Left renal pelvis (tissue), 4 donors: ENCODE measurements around the gene AKR1C8. TPM values are rescaled to one million over a fixed set of nuclear protein-coding genes. Genes with fewer than 3 reads are reported as not detected.
"Not testable (repeated sequence)": the region's sequence is repeated elsewhere in the genome, so short reads cannot be mapped to it uniquely, and the experiment has no call there.

Experiments
- DNase-seq, 4 donors: peaks; one replicate each; pipeline ENCODE4 v3.0.0-alpha.2; 2013; ENCODE audit warnings: low read depth in 4 of 4, low spot score in 3 of 4
- polyA plus RNA-seq, 4 donors: library from polyadenylated mRNA; unstranded; fragments of 120-200 nt; gene quantifications; one replicate each; pipeline ENCODE4 v1.2.1, GENCODE V29; 2013; ENCODE audit not compliant: insufficient read length in 4 of 4

Gene AKR1C8
- under 1 TPM in 3 of 4 donors, not detected in 1; 0.11 to 0.58 (median 0.20) TPM for polyA plus RNA-seq

DNA sequence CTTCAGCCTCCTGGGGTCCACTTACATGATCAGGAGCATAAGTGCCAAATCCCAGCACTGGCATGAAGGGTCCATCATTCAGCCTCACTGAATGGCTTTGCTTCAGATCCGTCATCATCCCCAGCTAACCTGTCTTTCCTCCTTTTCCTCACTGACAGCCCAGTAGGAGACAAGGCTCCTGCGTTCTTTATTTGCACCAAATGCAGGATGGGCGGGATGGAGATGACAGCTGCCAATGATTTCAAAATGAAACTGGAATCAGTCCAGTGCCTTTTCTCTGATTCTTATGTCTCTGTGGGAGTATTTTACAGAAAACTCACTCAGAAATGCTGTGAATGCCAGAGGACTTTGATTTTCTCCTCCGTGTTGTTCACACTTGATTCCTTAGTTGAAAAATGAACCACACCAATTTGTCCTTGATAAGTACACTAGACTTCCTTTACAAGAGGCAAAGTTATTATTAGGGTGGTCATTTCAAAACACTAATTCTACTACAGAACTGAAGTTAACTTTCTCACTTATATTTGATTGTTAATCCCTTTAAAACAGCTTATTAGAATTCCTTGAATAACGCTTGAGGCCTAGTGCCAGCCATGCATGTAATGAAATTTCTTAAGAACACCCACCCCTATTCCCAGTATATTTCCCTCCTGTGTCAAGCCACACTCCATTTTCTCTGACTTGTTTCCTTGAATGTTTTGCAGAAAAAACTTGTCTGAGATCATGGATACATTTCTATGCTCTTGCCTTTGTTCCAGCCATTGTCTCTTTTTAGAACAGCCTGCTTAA is at the start of gene AKR1C8:
AKR1C8 (minus strand) TSS at position 164 of the 789 bp plus-strand sequence; CDS start at position 118, 46 bp downstream.
- DNase-seq: no peak

DNA sequence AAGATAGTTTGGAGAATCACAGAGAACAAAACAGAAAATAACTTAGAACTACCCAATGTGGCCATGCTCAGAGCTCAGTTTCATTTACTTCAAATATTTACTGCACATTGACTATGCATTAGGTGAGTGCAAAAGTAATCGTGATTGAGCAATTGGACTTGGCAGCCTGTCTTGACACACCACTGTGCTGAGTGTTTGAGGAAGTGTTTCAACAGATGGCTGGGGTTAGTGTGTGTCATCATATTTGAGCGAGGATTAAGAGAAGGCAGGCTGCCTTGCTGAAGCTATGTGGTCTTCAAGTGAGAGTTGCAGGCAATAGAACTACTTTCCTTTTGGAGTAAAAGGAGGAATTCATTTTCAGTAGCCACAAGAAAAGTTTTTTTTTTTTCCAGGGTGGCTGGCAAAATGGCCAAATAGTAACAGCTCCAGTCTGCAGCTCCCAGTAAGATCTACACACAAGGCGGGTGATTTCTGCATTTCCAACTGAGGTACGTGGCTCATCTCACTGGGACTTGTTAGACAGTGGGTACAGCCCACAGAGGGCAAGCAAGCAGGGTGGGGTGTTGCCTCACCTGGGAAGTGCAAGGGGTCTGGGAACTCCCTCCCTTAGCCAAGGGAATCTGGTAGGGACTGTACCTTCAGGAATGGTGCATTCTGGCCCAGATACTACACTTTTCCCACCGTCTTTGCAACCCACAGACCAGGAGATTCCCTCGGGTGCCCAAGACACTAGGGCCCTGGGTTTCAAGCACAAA is 49.3 kb upstream of the AKR1C8 start:
- no peak for DNase-seq

DNA sequence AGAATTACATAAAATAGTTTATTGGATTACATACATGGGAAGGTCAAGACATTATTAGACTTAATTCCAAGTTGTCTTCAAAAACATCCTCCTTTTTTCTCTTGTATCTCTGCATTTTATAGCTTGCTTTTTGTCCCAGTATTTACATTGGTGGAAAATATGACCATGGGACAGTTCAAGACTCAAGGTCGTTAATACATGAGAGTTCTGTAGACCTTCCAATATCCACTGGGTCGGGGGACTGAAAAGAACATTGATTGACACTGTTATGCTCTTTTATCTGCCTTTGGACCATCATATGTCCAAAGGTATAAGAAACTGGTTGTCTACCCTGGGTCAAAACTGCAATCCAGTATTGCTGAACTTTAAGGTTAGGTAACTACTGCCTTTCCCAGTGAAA is 48.4 kb upstream of the AKR1C8 start:
- DNase-seq: no peak

DNA sequence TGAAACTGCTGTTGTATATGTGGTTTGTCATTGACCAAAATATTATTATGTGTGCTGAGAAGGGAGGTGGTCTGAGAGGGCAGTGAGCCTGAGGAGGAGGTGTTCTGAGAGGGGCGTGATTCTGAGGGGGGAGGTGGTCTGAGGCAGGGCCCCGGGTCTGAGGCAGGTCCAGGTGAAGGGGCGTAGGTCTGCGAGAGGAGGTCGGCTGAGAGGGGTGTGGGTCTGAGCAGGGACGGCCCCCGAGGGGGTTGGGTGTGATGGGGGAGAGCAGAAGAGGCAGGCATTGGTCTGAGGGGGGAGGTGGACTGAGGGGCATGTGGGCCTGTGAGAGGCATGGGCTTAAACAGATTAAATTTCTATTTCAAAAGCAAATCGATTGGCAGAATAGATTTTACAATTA is 44.1 kb upstream of the AKR1C8 start:
- DNase-seq: no peak

DNA sequence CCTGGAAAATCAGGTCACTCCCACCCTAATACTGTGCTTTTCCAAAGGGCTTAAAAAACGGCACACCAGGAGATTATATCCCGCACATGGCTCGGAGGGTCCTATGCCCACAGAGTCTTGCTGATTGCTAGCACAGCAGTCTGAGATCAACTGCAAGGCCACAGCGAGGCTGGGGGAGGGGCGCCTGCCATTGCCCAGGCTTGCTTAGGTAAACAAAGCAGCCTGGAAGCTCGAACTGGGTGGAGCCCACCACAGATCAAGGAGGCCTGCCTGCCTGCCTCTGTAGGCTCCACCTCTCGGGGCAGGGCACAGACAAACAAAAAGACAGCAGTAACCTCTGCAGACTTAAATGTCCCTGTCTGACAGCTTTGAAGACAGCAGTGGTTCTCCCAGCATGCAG is 38.0 kb upstream of the AKR1C8 start:
- DNase-seq: not testable (repeated sequence)

DNA sequence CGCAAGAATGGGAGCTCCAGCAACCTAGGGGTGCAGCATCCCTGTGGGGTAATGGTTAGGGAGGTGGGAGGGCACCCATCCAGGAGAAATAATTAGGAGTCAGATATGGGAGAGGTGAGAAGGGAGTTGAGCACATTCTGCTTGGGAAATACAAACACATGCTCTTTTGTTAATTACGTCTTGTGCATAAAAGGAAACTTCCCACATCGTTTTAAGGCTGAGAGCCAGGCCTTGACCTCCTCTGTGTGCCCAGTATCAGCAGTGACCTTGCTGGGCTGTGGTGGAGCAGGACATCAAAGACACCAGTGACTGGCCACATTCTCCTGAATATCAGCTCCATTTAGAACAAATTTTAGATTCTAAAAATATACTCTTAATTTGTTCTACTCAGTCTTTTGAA is 34.3 kb upstream of the AKR1C8 start:
- DNase-seq: no peak

DNA sequence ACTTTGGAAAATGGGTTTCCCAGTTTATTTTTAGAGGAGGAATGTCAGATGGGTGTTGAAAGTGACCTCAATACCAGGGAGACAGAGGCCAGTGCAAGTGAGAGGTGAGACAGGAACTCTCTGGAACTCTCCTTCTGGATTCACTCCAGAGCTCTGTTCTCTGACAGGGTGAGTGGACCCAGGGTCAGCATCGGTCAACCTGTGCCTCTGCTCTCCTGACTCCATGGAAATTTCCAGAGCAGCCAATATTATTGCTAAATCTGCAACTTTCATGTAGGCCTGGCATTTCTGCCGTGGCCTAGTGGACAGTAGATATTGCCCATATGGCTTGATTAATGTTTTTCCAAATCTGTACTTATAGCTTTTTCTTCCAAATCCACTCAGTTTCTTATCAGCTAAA is 31.9 kb upstream of the AKR1C8 start:
- DNase-seq: no peak

DNA sequence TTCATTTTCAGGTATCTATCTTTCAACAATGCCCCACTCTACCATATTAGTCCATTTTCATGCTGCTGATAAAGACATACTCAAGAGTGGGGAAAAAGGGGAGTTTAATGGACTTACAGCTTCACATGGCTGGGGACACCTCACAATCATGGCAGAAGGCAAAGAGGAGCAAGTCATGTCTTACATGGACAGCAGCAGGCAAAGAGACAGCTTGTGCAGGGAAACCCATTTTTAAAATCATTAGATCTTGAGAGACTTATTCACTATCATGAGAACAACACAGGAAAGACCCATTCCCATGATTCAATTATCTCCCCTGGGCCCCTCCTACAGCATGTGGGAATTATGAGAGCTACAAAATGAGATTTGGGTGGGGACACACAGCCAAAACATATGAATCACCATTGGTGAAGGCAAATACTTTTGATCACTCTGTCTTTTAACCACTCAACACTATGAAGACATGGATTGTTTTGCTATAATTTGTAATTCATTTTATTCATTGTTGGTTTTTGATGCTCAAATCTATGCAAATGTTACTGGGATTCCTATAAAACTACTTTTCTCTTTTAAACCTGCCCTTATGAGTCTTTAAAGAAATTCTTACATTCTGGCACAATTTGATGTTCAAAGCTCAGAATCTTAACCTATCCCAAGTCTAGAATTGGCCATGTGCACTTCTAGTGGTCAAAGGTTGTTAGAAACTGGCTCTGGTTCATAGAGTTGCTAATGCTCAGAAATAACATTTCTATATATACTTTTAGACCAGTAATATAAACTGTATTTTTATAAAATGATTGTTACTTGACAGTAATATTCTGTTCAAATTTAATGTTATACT is 27.0 kb upstream of the AKR1C8 start:
- no peak for DNase-seq

DNA sequence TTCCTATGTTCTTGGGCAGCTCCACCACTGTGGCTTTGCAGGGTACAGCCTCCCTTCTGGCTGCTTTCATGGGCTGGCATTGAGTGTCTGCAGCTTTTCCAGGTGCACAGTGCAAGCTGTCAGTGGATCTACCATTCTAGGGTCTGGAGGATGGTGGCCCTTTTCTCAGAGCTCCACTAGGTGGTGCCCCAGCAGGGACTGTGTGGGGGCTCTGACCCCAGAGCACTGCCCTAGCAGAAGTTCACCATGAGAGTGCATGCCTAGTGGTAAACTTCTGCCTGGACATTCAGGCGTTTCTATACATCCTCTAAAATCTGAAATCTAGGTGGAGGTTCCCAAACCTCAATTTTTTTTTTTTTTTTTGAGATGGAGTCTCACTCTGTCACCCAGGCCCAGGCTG is 25.3 kb upstream of the AKR1C8 start:
- not testable (repeated sequence) for DNase-seq

DNA sequence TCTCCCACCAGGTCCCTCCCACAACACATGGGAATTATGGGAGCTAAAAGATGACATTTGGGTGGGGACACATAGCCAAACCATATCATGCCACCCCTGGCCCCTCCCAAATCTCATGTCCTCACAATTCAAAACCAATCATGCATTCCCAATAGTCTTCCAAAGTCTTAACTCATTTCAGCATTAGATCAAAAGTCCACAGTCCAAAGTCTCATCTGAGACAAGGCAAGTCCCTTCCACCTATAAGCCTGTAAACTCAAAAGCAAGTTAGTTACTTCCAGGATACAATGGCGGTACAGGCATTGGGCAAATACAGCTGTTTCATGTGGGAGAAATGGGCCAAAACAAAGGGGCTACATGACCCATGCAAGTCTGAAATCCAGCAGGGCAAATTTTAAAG is 24.8 kb upstream of the AKR1C8 start:
- not testable (repeated sequence) for DNase-seq

DNA sequence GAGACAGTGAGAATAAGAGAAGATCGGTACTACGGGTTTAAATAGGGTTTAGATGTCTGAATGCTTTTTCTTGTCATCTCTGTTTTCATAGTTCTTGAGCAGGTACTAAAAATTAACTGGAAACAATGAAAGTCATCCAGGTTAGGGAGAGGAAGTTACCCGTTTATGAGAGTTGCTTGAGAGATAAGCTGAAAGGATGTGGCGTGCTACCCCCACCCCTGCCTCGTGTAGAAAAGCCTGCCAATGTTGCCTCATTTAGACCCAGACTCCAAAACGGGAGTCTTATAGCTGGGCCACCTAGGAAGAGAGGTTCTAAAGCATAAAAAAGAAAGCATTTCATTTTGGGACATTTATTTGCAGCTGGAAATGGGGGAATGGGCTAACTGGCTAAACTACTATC is 21.8 kb upstream of the AKR1C8 start:
- DNase-seq: no peak

DNA sequence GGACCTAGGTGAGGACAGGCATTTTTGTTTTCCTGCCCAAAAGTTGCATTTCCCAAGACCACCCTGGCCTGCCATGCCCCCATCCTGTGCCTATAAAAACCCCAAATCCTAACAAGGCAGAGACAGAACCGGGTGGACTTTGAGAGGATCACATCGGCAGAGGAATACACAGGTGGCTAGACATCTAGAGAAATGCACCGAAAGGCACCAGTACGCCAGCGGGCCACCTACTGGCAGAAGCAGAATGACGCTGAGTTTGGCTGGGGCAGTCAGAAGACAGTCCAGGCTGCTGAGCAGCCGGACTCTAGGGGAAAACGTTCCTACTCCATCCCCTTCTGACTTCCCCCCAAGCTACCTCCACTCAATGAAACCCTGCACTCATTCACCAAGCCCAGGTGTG is 14.4 kb upstream of the AKR1C8 start:
- DNase-seq: no peak

DNA sequence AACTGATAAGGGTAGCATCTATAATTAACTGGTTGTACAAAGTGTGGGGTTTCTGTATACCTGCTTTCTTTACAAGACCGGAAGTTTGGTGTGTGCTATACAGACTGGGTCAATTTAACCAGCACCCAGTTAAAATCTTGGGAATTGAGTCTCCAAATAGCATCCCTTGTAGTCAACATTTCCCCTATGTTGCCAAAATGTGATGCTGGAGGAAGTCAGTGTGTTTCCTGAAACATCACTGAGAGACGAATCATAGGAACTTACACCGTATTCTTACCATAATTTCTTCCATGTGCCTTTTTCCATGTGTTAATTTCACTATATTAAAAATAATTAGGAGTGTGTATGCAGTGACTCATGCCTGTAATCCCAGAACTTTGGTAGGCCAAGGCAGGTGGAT is 13.4 kb upstream of the AKR1C8 start:
- DNase-seq: no peak

DNA sequence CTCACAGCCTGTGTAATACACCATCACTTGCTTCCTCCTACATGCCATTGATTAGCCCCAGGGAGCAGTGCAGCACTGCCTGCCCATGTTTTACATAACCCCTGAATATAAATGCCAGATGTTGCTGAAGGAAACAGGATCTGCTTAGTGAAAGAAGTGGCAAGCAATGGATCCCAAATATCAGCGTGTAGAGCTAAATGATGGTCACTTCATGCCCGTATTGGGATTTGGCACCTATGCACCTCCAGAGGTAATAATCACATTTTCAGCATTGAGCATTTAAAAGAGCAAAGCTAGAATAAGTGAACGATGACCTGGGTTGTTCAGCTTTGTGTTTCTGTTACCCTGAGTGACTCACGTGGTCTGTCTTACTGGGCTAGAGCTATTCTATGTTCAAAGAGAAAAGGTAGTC is 11.8 kb upstream of the AKR1C8 start, which contains the start of gene AKR1C4:
AKR1C4 (plus strand) TSS at position 136 of the 412 bp plus-strand sequence; CDS start at position 167, 31 bp downstream.
- DNase-seq: no peak

DNA sequence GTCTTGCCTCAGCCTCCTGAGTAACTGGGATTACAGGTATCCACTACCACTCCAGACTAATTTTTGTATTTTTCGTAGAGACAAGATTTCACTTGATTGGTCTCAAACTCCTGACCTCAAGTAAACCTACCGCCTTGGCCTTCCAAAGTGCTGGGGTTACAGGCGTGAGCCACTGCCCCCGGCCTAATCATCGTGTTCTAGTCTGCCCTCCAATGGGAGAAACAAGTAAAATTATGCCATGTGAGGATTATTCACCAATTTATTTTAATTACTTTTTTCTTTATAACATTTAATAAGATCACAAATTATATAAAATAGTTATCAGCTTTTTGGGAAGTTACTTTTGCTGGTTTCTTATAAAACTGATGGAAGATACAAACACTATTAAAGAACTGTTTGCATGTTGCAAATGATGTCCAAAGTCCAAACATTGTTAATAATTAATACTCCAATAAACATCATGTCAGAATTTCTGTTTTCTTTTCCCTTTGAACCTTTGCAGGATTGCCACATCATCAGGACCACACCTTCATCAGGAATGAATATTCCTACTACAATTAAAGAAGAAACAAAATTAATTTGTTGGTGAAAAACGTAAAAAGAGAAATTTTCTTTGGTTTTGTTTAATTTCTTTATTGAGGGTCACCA is 10.9 kb upstream of the AKR1C8 start:
- no peak for DNase-seq

DNA sequence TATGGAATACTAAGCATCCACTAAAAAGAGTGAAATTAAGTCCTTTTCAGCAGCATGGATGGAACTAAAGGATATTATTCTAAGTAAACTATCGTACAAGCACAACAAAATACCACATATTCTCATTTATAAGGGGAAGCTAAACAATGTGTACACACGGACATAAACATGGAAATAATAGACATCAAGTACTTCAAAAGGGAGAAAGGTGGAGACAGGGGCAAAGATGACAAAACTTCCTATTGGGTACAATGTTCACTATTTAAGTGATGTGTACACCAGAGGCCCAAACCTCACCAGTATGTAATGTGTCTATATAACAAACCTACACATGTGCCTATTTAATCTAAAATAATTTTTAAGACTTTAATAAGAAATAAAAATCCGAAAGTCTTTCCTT is 9.5 kb upstream of the AKR1C8 start:
- no peak for DNase-seq

DNA sequence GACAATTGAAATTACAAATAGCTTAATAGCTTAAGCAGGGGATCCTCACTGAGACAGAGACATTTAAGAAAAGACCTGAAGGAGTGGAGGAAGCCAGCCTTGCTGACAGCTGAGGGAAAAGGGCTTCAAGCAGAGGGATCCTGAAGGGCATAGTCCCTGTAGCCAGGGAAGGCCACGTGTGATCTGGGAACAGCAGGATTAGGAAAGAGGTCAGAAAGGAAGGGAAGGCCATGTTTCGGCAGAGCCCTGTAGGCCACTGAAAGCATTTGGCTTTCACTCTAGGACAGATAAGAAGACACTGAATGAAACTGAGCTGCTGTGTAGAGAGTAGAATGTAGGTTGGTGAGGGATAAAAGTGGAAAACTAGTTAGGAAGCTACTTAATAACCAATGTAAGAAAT is 3.4 kb upstream of the AKR1C8 start:
- no peak for DNase-seq

DNA sequence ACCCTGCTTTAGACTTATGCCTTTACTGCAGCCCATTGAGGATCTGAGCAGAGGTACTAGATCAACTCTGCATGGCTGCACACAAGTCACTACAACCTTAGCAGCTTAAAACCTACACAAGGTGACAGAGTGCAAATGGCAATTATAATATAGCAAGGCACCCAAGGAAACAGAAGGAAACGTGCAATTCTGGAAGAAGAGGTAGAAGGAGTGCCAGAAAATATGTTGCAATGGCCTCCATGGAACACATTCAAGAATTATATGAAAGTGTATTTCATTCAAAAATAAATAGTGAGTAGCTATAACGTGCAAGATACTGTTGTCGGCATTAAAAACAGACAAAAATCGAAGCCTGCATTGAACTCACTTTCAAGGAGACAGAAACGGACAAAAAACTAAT is 2.9 kb upstream of the AKR1C8 start:
- no peak for DNase-seq

DNA sequence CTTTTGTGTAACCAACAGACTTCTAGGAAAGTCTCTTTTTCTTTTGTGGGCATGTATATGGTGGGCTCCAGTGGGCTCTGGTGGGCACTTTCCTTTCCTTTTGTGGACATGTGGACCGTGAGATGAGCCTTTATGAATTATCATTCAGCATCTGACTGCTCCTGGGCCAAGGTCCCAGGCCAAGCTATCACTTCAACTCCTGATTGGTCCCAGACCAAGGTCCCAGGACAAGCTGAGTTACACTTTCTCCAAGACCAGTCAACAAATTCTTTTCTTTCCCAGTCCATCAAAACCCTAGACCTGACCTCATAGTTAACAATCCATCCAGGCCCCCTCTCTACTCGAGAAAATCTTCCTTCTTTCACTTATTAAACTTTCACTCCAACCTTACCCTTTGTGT is 1.0 kb downstream of the AKR1C8 start:
- no peak for DNase-seq

DNA sequence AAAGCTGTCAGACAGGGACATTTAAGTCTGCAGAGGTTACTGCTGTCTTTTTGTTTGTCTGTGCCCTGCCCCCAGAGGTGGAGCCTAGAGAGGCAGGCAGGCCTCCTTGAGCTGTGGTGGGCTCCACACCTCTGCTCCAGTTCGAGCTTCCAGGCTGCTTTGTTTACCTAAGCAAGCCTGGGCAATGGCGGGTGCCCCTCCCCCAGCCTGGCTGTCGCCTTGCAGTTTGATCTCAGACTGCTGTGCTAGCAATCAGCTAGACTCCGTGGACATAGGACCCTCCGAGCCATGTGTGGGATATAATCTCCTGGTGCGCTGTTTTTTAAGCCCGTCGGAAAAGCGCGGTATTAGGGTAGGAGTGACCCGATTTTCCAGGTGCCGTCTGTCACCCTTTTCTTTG is 4.4 kb downstream of the AKR1C8 start:
- DNase-seq: not testable (repeated sequence)
